CMK (cell line): ENCODE data around the gene ARHGAP21.

ENCODE experiments used
- DNase-seq: peaks from one replicate; pipeline ENCODE4 v3.0.0-alpha.2; 2010; ENCODE audit warnings: low read depth

The ARHGAP21 gene

GRCh38 chr10:24722676-24723385, 856 bp downstream of the ARHGAP21 start:
- peak; percentile 24 for DNase-seq

GRCh38 chr10:24722131-24722675, 1.5 kb downstream of the ARHGAP21 start:
- DNase-seq: no peak

- DNase-seq: no peak
These were observed 2.2 kb downstream of the ARHGAP21 start for GRCh38 chr10:24721229-24722106.

GRCh38 chr10:24720096-24720495, 3.6 kb downstream of the ARHGAP21 start:
- DNase-seq: no peak

GRCh38 chr10:24718031-24718855, 5.4 kb downstream of the ARHGAP21 start:
- DNase-seq: no peak

- DNase-seq: no peak
These were observed 7.4 kb downstream of the ARHGAP21 start for GRCh38 chr10:24716295-24716694.

GRCh38 chr10:24715246-24715769, 8.4 kb downstream of the ARHGAP21 start:
- no peak for DNase-seq

- DNase-seq: no peak
These were observed 10.6 kb downstream of the ARHGAP21 start for GRCh38 chr10:24713086-24713485.

GRCh38 chr10:24711465-24711864, 12.2 kb downstream of the ARHGAP21 start:
- no peak for DNase-seq

- no peak for DNase-seq
These were observed 15.6 kb downstream of the ARHGAP21 start for GRCh38 chr10:24708081-24708480.

GRCh38 chr10:24707445-24707844, 16.2 kb downstream of the ARHGAP21 start:
- DNase-seq: no peak

GRCh38 chr10:24706479-24707118, 17.1 kb downstream of the ARHGAP21 start:
- DNase-seq: no peak

GRCh38 chr10:24703700-24704099, 20.0 kb downstream of the ARHGAP21 start:
- DNase-seq: no peak

GRCh38 chr10:24701447-24701846, 22.2 kb downstream of the ARHGAP21 start:
- no peak for DNase-seq

GRCh38 chr10:24700948-24701347, 22.7 kb downstream of the ARHGAP21 start:
- no peak for DNase-seq

- DNase-seq: no peak
These were observed 25.4 kb downstream of the ARHGAP21 start for GRCh38 chr10:24698270-24698669.

- DNase-seq: no peak
These were observed 26.6 kb downstream of the ARHGAP21 start for GRCh38 chr10:24697080-24697479.

- no peak for DNase-seq
These were observed 28.2 kb downstream of the ARHGAP21 start for GRCh38 chr10:24695452-24695851.

GRCh38 chr10:24694086-24694485, 29.6 kb downstream of the ARHGAP21 start:
- DNase-seq: no peak

GRCh38 chr10:24690961-24691512, 32.6 kb downstream of the ARHGAP21 start:
- no peak for DNase-seq

GRCh38 chr10:24685958-24686540, 37.6 kb downstream of the ARHGAP21 start:
- no peak for DNase-seq
